ENCODE data around the gene FURIN. TPM values are rescaled to one million over a fixed set of nuclear protein-coding genes. Genes with fewer than 3 reads are reported as not detected.

FURIN gene
- polyA plus RNA-seq, 3 donors = 6.5 to 47.3 (median 14.3) TPM

- H2AFZ ChIP-seq (ENCODE audit: insufficient read depth, low read depth, low read length, poor library complexity, severe bottlenecking) = peak overlapping the region; percentile 88
- intact Hi-C loops (cut with micrococcal nuclease) = loop anchor here in 1 of 2 donors (2.0 to 5.0 kb wide), 2 partner anchors 15 to 34 kb away; no protein-coding TSS in a partner anchor
- 12% methylated on average over 6 of the region's 6 CpGs for WGBS (ENCODE audit: insufficient coverage)
- no peak for TF ChIP-seq CTCF (IDR thresholded peaks at IDR 0.05)
- Mint-ChIP-seq H3K27ac (peak overlapping the region; percentile 92 to 97 (median 97)), H3K4me3 (peak overlapping the region; percentile 88 to 97), H3K9me3 (no peaks in the 10 kb centered on the region), H3K4me1 (peaks cover 49% of the 10 kb centered on the region), H3K36me3 (peaks cover 6% of the 10 kb centered on the region in 2 donors), H3K27me3 (ENCODE audit: low read depth in 3 of 3) (peaks cover 0 to 2% (median 0%) of the 10 kb centered on the region in 3 donors)
- no peak for DNase-seq
- H3K4me1 ChIP-seq (ENCODE audit: control insufficient read depth in 1 of 2, insufficient read depth in 2 of 2, low read length in 2 of 2) = peaks cover 63 to 82% of the 10 kb centered on the region in 2 donors
- no peaks in the 10 kb centered on the region for H3K36me3 ChIP-seq (replicated peaks in 1 of 2; ENCODE audit: control insufficient read depth in 1 of 2, insufficient read depth in 2 of 2, low read length in 2 of 2)
- peak overlapping the region; percentile 98 for H3K4me2 ChIP-seq (replicated peaks; ENCODE audit: extremely low read depth, low read length, poor library complexity, severe bottlenecking)
- peak overlapping the region; percentile 81 to 96 for H3K27ac ChIP-seq (ENCODE audit: low read depth in 1 of 2, low read length in 2 of 2)
- H3K9me3 ChIP-seq (replicated peaks in 1 of 2; ENCODE audit: control insufficient read depth in 1 of 2, insufficient read depth in 1 of 2, low read length in 2 of 2) = no peaks in the 10 kb centered on the region
- H3K4me3 ChIP-seq (replicated peaks in 1 of 3; ENCODE audit: low read depth in 2 of 3, low read length in 3 of 3) = peak overlapping the region; percentile 51 to 81 (median 63)
- H3K9ac ChIP-seq (ENCODE audit: insufficient read depth, low read length, poor library complexity, severe bottlenecking) = peak overlapping the region; percentile 77
- H3K79me2 ChIP-seq (ENCODE audit: insufficient read depth, low read length) = peaks cover 33% of the 10 kb centered on the region
- no peaks in the 10 kb centered on the region for H3K27me3 ChIP-seq (ENCODE audit: control insufficient read depth in 2 of 2, insufficient read depth in 2 of 2, low read length in 2 of 2)
- no peaks in the 10 kb centered on the region for H4K20me1 ChIP-seq (ENCODE audit: insufficient read depth, low read length)
Measured at GRCh38 chr15:90931575-90931827, 63.1 kb downstream of the FURIN start.

- Mint-ChIP-seq H3K4me1 (peaks cover 53% of the 10 kb centered on the region), H3K36me3 (peaks cover 10% of the 10 kb centered on the region in 2 donors), H3K27ac (peak within 1 kb of the TSS; percentile 92 to 97 (median 97)), H3K27me3 (ENCODE audit: low read depth in 3 of 3) (peaks cover 0 to 2% (median 0%) of the 10 kb centered on the region in 3 donors), H3K4me3 (peak within 1 kb of the TSS; percentile 88 to 97), H3K9me3 (no peaks in the 10 kb centered on the region)
- peaks cover 35% of the 10 kb centered on the region for H3K79me2 ChIP-seq (ENCODE audit: insufficient read depth, low read length)
- WGBS (ENCODE audit: insufficient coverage) = under 1% methylated on average over 37 of the region's 52 CpGs
- DNase-seq = peak; percentile 81 to 84 (median 82)
- H3K4me1 ChIP-seq (ENCODE audit: control insufficient read depth in 1 of 2, insufficient read depth in 2 of 2, low read length in 2 of 2) = peaks cover 63 to 87% of the 10 kb centered on the region in 2 donors
- H3K4me3 ChIP-seq (replicated peaks in 1 of 3; ENCODE audit: low read depth in 2 of 3, low read length in 3 of 3) = peak within 1 kb of the TSS; percentile 51 to 81 (median 63)
- H3K9ac ChIP-seq (ENCODE audit: insufficient read depth, low read length, poor library complexity, severe bottlenecking) = peak within 1 kb of the TSS; percentile 77
- H3K27ac ChIP-seq (ENCODE audit: low read depth in 1 of 2, low read length in 2 of 2) = peak within 1 kb of the TSS; percentile 81 to 96
- H3K27me3 ChIP-seq (ENCODE audit: control insufficient read depth in 2 of 2, insufficient read depth in 2 of 2, low read length in 2 of 2) = no peaks in the 10 kb centered on the region
- peak; percentile 89 for TF ChIP-seq CTCF (IDR thresholded peaks at IDR 0.05)
- H4K20me1 ChIP-seq (ENCODE audit: insufficient read depth, low read length) = no peaks in the 10 kb centered on the region
- no peaks in the 10 kb centered on the region for H3K36me3 ChIP-seq (replicated peaks in 1 of 2; ENCODE audit: control insufficient read depth in 1 of 2, insufficient read depth in 2 of 2, low read length in 2 of 2)
- no peaks in the 10 kb centered on the region for H3K9me3 ChIP-seq (replicated peaks in 1 of 2; ENCODE audit: control insufficient read depth in 1 of 2, insufficient read depth in 1 of 2, low read length in 2 of 2)
- peak within 1 kb of the TSS; percentile 98 for H3K4me2 ChIP-seq (replicated peaks; ENCODE audit: extremely low read depth, low read length, poor library complexity, severe bottlenecking)
- peak within 1 kb of the TSS; percentile 88 for H2AFZ ChIP-seq (ENCODE audit: insufficient read depth, low read depth, low read length, poor library complexity, severe bottlenecking)
- intact Hi-C loops (cut with micrococcal nuclease) = loop anchor here in 1 of 2 donors (2.0 to 5.0 kb wide), 2 partner anchors 15 to 35 kb away; no protein-coding TSS in a partner anchor
Measured at GRCh38 chr15:90931828-90932659, 63.7 kb downstream of the FURIN start, which contains the start of gene HDDC3. TSS of gene HDDC3 (minus strand) at chr15:90932549. CDS start at chr15:90932540, 9 bp downstream.
